Neural progenitor cell (in vitro differentiated cells): ENCODE results near the gene MMEL1.

Experiments
- EZH2 ChIP-seq: fragments of 200-600 bp; sonication (generic); IDR thresholded peaks from 2 replicates; pipeline ENCODE4 v1.6.1; 2017; ENCODE audit warnings: antibody characterized with exemption, mild to moderate bottlenecking, moderate library complexity
- EZH2phosphoT487 ChIP-seq: fragments of 200-600 bp; sonication (generic); IDR thresholded peaks from 2 replicates; pipeline ENCODE4 v1.6.1; 2017; ENCODE audit warnings: antibody characterized with exemption
- TF ChIP-seq, protein P1 (sequence below): fragments of 200-600 bp; sonication (generic); IDR thresholded peaks from 2 replicates; pipeline ENCODE4 v1.5.1; 2017; ENCODE audit warnings: antibody characterized with exemption, mild to moderate bottlenecking

DNA sequence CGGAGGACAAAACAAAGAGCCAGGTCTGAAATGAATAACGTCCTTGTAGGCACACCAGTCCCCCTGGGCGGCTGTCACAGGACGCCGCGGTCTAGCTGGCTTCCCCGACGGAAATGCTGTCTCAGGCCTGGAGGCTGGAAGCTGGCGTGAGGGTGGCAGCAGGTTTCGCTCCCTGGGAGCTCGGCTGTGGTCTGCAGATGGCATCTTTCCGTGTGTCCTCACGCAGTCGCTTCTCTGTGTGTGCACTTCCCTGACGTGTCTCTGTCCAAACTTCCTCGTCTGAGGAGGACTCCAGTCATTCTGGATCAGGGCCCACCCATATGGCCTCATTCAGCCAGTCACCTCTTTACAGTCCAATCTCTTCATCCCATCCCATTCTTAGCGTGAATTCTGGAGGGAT, 62.5 kb downstream of the MMEL1 start:
- TF ChIP-seq, protein P1, sequence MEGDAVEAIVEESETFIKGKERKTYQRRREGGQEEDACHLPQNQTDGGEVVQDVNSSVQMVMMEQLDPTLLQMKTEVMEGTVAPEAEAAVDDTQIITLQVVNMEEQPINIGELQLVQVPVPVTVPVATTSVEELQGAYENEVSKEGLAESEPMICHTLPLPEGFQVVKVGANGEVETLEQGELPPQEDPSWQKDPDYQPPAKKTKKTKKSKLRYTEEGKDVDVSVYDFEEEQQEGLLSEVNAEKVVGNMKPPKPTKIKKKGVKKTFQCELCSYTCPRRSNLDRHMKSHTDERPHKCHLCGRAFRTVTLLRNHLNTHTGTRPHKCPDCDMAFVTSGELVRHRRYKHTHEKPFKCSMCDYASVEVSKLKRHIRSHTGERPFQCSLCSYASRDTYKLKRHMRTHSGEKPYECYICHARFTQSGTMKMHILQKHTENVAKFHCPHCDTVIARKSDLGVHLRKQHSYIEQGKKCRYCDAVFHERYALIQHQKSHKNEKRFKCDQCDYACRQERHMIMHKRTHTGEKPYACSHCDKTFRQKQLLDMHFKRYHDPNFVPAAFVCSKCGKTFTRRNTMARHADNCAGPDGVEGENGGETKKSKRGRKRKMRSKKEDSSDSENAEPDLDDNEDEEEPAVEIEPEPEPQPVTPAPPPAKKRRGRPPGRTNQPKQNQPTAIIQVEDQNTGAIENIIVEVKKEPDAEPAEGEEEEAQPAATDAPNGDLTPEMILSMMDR, result no peak
- TF ChIP-seq EZH2, result no peak
- TF ChIP-seq EZH2phosphoT487, result no peak
